Measurements from ENCODE around the gene C11orf54.
A peak's percentile ranks its signal among the peaks of the same experiment; 100 is the strongest.
"Not testable (repeated sequence)": the region's sequence is repeated elsewhere in the genome, so short reads cannot be mapped to it uniquely, and the experiment has no call there.

The C11orf54 gene

DNA sequence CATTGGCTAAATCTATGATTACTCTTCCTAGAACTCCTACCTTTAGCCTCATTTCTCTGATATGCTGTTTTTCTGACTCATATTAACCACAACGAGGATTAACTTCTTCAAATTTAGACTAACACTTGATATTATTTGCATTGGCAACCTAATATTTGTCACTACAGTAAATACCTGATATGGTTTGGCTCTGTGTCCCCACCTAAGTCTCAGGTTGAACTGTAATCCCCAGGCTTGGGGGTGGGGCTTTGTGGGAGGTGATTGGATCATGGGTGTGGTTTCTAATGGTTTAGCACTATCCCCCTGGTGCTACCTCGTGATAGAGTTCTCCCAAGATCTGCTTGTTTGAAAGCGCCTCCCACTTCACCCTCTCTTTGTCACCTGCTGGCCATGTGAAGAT is 25.5 kb downstream of the C11orf54 start:
- no peak for DNase-seq

GRCh38 chr11:93770160-93770559 is 28.7 kb downstream of the C11orf54 start:
- DNase-seq, result no peak

DNA sequence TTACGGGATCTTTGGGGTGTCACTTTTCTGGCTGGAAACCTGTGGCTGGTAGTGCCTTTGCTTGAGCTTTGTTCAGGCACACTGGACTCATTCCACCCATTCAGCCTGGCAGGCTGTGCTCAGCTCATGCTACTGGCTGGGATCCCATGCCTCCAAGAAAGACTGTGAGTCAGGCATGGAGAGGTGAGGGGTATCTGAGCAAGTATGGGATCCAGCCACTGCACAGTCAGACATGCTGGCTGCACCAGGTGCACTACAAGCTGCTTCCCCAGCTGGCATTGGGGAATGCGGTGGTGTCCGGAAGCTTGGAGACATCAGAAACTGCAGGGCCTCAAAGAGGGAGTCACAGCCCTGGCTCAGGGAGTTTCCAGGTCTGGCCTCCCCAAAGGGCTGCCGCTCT is 30.7 kb downstream of the C11orf54 start:
- DNase-seq, result no peak

DNA sequence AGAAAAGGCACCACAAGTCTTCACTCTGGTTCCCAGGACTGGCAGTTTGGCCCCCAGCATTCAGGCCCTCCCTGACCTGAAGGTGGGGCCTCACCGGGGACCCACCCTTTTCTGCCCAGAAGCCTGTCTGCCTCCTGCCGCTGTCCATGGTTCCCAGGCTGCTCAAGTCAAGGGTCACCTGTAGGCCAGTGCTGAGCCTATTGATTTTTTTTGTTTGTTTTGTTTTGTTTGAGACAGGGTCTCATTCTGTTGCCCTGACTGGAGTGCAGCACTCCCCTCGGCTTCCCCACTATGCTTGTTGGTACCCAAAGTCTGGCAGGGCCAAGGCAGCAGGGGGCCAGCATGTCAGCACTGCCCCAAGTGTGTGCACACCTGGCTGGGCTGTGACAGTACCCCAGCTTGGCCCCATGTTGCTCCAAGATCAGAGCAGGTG is 31.6 kb downstream of the C11orf54 start:
- DNase-seq, result no peak

- no peak for DNase-seq
Measured at GRCh38 chr11:93773601-93774200, 32.2 kb downstream of the C11orf54 start.

DNA sequence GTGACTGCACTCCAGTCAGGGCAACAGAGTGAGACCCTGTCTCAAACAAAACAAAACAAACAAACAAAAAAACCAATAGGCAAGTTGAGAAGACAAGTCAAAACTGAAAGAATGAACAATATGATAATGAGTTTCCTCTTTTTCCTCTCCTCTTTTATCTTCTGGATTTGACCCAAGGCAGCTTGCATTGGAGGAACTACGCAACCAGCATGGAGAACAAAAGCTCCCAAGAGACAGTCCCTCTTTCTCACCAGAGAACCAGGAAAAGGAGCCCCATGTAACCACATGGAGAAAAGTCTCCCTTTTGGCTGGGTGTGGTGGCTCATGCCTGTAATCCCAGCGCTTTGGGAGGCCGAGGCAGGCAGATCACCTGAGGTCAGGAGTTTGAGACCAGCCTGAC is 33.1 kb downstream of the C11orf54 start:
- DNase-seq, result not testable (repeated sequence)

- no peak for DNase-seq
Measured at GRCh38 chr11:93775289-93775688, 33.8 kb downstream of the C11orf54 start.

DNA sequence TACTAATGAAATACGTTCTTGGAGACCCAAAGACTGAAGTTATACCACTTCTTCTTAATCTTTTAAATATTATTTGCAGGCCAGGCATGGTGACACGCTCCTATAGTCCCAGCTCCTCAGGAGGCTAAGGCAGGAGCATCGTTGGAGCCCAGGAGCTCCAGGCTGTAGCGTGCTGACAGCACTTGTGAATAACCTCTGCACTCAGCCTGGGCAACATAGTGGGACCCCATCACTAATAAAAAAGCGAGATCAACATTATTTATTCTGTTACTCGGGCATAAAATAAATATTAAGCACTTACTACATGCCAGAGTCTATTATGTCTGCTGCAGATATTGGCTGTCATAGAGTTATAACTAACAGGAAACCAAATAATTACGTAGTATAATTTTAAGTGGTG is 41.9 kb downstream of the C11orf54 start:
- DNase-seq, result no peak

GRCh38 chr11:93783765-93784144 is 42.3 kb downstream of the C11orf54 start:
- no peak for DNase-seq

- peak; percentile 86 for DNase-seq
Measured at GRCh38 chr11:93784145-93784934, 42.9 kb downstream of the C11orf54 start, which contains the start of gene MED17. Gene MED17 (plus strand): TSS chr11:93784282. CDS start chr11:93784514, 232 bp downstream.

DNA sequence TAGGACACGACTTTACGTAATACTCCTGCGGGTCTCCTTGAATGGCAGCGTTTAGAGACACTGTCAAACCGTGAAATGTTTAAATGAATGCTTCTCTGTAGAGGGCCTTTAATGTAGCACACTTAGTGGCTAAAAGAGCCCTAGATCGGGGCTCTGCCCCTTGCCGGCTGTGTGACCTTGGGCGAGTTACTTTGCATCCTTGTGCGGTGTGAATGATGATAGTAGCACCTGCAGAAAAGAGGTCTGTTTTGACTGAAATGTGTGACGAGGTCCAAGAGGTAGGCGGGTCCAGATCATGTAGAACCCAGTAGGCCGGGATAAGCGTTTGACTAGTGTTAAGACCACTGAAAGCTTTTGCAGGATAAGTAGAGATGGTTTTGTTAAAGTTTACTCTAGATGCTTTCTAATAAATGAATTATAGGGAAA is 43.5 kb downstream of the C11orf54 start:
- DNase-seq, result no peak

DNA sequence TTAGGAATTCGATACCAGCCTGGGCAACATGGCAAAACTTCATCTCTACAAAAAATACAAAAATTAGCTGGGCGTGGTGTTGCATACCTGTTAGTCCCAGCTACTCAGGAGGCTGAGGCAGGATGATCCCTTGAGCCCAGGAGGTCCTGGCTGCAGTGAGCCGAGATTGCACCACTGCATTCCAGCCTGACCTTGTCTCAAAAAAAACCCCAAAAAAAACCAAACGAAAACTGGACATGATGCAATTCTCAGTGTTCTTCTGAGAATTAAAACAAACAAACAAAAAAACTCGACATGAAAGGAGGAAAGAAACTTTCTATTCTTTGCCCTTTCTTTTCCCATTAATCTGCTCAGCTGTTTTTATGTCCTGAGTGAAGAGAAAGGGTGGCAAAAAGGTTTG is 50.0 kb downstream of the C11orf54 start:
- no peak for DNase-seq

DNA sequence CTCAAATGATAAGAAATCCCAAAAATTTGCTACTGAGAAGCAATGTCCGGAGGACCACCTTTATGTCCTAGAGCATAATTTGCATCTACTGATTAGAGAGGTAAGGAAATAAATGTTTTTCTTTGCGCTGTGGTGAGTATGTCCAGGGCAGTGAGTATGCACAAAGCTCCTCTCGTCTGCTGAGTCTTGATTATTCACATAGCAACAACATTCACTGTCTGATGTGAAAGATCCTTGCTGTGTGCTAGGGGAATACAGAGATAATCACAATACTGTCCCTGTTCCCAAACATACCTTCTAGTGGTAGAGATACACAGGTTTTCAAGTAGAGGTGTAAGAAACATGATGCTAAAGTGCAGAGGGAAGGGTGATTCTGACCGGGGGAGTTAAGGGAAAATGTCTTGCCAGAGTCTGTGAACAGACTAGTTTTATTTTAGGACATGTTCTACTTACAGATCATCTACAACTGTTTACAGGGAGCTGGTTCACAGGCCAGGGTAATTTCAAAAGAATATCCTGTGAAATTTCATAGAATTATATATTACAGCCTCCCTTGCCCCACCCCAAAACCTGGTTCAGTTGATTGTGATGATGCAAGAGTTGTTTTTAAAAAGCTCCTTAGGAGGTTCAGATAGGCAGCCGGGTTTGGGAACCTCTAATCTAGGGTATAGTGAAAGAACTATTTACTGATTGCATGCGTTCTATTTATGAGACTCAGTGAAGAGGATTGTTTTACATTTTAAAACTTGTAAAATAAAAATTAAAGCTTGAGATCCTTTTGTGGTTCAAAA is 55.2 kb downstream of the C11orf54 start:
- DNase-seq, result no peak

- no peak for DNase-seq
Measured at GRCh38 chr11:93801366-93801765, 59.9 kb downstream of the C11orf54 start.

GRCh38 chr11:93804879-93805278 is 63.4 kb downstream of the C11orf54 start:
- DNase-seq, result no peak

GRCh38 chr11:93807980-93808379 is 66.5 kb downstream of the C11orf54 start:
- no peak for DNase-seq

DNA sequence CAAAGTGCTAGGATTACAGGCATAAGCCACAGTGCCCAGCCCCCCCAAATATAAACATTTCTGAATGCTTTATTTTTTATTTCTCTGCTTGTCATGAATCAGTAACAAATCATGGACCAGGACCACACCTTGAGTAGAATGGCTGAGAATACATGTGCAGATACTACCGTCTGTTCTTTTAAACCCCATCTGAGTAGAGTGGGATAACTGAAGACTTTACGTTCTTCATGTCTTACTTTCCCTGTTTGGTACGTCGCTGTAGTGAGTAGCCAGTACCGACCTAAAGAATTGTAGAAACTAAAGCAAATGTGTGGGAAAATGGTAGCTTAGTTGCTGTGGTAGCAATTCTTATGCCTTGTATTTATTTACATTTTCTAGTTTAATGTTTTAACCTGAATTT is 72.5 kb downstream of the C11orf54 start:
- DNase-seq, result no peak
